ENCODE measurements around the gene MSX1.

Gene MSX1

DNA sequence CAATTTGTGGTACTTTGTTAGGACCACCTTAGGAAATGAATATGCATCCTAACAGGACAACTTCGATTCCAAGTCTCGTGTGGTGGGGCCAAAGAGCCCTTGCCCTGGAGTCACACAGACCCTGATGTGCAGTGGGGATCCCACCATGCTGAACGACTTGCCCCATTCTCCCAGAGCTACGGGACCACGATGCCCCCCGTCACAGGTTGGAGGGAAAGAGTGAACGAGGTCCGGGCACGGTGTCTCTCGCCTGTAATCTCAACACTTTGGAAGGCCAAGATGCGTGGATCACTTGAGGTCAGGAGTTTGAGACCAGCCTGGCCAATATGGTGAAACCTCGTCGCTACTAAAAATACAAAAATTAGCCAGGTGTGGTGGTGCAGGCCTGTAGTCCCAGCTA, 14.4 kb upstream of the MSX1 start:
- Mint-ChIP-seq H3K9me3 (no peaks in the 10 kb centered on the region), H3K27ac (ENCODE audit: low read depth) (no peak overlapping the region), H3K4me1 (peaks cover 9% of the 10 kb centered on the region), H3K36me3 (ENCODE audit: insufficient read depth) (peaks cover 2% of the 10 kb centered on the region), H3K27me3 (peaks cover 62% of the 10 kb centered on the region), H3K4me3 (no peak overlapping the region)
- DNase-seq (ENCODE audit: low spot score in 2 of 2) (no peak), ATAC-seq (replicated peaks; ENCODE audit: extremely low read depth, poor library complexity, severe bottlenecking) (no peak)

DNA sequence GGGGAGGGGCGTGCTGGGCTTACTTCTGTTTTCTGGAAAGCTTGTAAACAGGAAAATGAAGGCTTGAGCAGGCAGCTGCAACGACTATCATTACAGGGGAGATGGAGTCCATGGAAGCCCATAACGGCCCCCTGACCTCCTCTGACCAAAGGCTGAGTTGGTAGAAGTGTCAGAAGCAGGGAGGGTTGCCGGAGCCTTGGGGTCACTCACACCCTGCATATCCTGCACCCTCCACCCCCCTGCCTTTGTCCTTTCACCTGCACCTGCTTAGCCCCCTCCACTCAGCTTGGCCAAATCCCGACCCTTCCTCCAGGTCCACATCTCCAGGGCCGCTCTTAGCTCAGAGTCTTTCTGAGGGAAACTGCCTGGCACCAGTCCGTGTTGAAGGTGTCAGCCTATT, 12.5 kb upstream of the MSX1 start:
- ATAC-seq (replicated peaks; ENCODE audit: extremely low read depth, poor library complexity, severe bottlenecking), result no peak
- H3K27ac Mint-ChIP-seq (ENCODE audit: low read depth), result no peak overlapping the region
- peaks cover 2% of the 10 kb centered on the region for H3K36me3 Mint-ChIP-seq (ENCODE audit: insufficient read depth)
- H3K27me3 Mint-ChIP-seq, result peaks cover 65% of the 10 kb centered on the region
- H3K9me3 Mint-ChIP-seq, result no peaks in the 10 kb centered on the region
- DNase-seq (ENCODE audit: low spot score in 2 of 2), result no peak
- no peak overlapping the region for H3K4me3 Mint-ChIP-seq
- H3K4me1 Mint-ChIP-seq, result peaks cover 9% of the 10 kb centered on the region

DNA sequence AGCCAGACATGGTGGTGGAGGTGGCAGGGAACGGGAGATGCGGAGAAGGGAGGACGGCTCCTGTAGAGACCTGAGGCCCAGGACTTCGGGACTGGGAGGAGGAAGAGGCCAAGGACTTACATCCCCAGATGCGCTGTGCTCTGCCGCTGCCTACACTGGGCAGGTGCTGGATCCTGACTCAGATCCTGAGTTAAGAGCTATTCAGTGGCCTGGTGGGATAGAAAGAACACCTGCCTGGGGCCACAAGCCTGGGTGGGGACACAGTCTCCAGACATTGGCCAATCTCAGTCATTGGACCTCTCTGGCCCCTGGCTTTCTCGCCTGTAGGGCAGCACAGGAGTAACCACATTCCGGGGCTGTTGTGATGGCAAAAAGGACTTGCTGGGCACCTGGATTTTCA, 10.9 kb upstream of the MSX1 start:
- DNase-seq (ENCODE audit: low spot score in 2 of 2), result no peak
- Mint-ChIP-seq H3K4me1 (peaks cover 11% of the 10 kb centered on the region), H3K27ac (ENCODE audit: low read depth) (no peak overlapping the region), H3K4me3 (no peak overlapping the region), H3K36me3 (ENCODE audit: insufficient read depth) (peaks cover 2% of the 10 kb centered on the region), H3K9me3 (no peaks in the 10 kb centered on the region), H3K27me3 (peaks cover 80% of the 10 kb centered on the region)
- no peak for ATAC-seq (replicated peaks; ENCODE audit: extremely low read depth, poor library complexity, severe bottlenecking)

DNA sequence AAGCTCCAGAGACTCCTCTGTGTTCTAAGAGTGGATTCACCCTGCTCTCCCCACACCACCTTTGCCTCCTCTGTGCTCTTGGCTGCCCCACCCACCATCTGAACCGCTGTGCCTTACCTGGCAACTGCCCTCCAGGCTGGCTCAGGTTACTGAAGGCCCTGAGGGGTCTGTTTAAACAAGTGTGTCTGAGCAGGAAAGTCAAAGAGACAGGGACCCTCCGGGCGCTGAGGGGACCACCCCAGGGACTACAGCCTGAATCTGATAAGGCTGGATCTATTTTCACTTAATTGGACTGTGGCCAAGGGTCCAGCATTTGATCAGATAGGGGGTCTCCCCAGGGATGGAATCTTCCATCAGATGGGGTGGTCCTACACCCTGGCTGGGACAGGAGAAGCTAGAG, 10.4 kb upstream of the MSX1 start:
- DNase-seq (ENCODE audit: low spot score in 2 of 2) (no peak), ATAC-seq (replicated peaks; ENCODE audit: extremely low read depth, poor library complexity, severe bottlenecking) (no peak)
- Mint-ChIP-seq H3K4me3 (no peak overlapping the region), H3K27ac (ENCODE audit: low read depth) (no peak overlapping the region), H3K9me3 (no peaks in the 10 kb centered on the region), H3K4me1 (peaks cover 12% of the 10 kb centered on the region), H3K36me3 (ENCODE audit: insufficient read depth) (peaks cover 2% of the 10 kb centered on the region), H3K27me3 (peaks cover 86% of the 10 kb centered on the region)

DNA sequence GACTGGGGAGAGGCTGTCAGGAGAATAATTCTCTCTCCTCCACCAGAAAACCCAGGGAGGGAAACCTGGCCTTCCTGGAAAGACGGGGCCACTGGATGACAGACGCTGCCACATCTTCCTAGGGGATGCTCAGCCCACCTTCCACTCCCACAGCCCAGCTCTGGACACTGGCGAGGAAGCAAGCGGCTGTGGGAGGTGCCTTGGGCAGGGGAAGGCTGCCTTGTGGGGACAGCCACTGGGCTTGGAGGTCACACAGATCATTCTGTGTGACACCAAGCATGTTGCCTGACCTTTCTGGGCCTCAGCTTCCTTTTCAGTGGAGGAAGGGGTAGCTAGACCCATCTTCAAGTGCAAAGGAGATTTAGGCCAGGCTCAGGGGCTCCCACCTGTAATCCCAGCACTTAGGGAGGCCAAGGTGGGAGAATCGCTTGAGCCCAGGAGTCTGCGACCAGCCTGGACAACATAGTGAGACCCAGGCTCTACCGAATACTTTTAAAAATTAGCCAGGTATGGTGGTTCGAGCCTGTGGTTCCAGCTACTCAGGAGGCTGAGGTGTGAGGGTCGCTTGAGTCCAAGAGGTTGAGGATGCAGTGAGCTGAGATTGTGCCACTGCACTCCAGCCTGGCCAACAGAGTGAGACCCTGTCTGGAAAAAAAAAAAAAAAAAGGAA, 9.8 kb upstream of the MSX1 start:
- H3K9me3 Mint-ChIP-seq, result no peaks in the 10 kb centered on the region
- no peak for ATAC-seq (replicated peaks; ENCODE audit: extremely low read depth, poor library complexity, severe bottlenecking)
- peaks cover 12% of the 10 kb centered on the region for H3K4me1 Mint-ChIP-seq
- no peak for DNase-seq (ENCODE audit: low spot score in 2 of 2)
- no peak overlapping the region for H3K27ac Mint-ChIP-seq (ENCODE audit: low read depth)
- no peak overlapping the region for H3K4me3 Mint-ChIP-seq
- H3K27me3 Mint-ChIP-seq, result peaks cover 86% of the 10 kb centered on the region
- peaks cover 2% of the 10 kb centered on the region for H3K36me3 Mint-ChIP-seq (ENCODE audit: insufficient read depth)

DNA sequence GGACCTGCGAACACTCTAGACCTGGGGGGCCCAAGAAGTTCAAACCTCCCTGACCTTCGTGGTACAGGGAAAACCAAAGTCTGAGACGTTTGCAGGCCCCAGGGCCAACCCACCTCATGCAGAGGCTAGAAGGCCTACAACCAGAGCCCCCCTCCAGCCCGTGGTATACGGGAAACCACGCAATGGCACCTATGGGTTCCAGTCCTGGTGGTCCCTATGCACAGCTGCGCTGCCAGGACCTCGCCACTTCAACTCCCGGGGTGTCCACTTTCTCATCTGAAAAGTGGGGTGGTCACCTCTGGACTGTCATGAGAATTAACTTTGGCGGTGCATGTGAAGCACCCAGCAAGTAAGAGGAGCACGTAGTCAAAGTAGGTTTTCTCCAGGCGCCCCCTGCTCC, 8.4 kb upstream of the MSX1 start:
- Mint-ChIP-seq H3K27me3 (peaks cover 88% of the 10 kb centered on the region), H3K4me3 (no peak overlapping the region), H3K4me1 (peaks cover 18% of the 10 kb centered on the region), H3K9me3 (no peaks in the 10 kb centered on the region), H3K27ac (ENCODE audit: low read depth) (no peak overlapping the region), H3K36me3 (ENCODE audit: insufficient read depth) (peaks cover 3% of the 10 kb centered on the region)
- no peak for DNase-seq (ENCODE audit: low spot score in 2 of 2)
- no peak for ATAC-seq (replicated peaks; ENCODE audit: extremely low read depth, poor library complexity, severe bottlenecking)

DNA sequence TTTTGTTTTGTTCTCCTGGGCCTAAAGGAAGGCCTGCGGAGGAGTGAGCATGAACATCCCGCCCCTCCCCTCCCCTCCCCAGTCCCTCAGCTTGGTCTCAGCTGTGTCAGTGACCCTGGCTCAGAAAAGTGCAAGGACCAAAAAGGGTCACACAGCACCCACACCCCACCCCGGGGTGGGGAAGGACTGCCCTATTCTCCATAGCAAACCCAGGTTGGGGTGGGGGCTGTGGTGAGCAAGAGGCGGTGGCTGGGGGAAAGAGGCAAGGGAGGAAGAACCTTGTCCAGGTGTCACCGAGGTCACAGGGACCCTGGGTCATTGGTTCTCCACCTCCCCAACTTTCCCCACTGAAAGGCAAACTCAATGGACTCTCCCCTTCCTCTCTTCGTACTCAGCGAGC, 7.6 kb upstream of the MSX1 start:
- Mint-ChIP-seq H3K27ac (ENCODE audit: low read depth) (no peak overlapping the region), H3K27me3 (peaks cover 88% of the 10 kb centered on the region), H3K4me1 (peaks cover 27% of the 10 kb centered on the region), H3K36me3 (ENCODE audit: insufficient read depth) (peaks cover 5% of the 10 kb centered on the region), H3K4me3 (no peak overlapping the region), H3K9me3 (no peaks in the 10 kb centered on the region)
- DNase-seq (ENCODE audit: low spot score in 2 of 2) (no peak), ATAC-seq (replicated peaks; ENCODE audit: extremely low read depth, poor library complexity, severe bottlenecking) (no peak)

DNA sequence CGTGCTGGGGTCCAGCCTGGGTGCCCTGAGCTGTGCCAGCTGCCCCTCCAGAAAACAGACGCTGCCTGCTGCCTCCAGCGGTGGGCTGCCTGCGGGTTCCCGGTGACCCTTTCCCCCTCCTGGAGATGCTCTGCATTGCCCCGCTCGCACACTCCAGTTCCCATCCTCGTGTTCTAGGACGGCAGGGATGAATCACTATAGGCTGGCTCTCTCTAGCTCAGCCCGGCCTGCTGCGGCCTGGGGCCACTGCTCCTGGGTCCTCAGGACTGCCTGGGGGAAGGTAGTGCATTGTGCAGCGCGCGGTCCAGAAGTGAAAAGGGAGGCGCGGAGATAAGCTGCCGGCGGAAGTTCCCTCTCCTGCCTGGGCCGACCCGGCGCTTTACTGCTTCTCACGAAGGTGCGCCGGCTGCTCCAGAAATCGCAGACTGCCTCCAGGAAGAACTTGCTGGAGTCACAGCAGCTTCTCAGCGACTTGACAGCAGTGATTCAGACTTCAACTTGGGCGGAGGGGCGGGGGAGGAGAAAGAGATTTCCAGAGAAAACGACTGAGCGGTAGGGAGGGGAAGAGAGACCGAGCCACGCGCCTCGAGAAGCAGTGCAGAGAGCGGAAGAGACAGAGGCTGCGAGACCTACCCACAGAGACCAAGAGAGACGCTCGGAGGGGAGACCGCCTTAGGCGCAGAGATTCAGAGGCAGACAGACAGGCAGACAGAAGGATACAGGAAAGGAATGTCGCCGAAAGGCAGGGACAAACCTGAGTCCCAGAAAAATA, 6.7 kb upstream of the MSX1 start:
- peak; percentile 53 for ATAC-seq (replicated peaks; ENCODE audit: extremely low read depth, poor library complexity, severe bottlenecking)
- peaks cover 88% of the 10 kb centered on the region for H3K27me3 Mint-ChIP-seq
- H3K4me3 Mint-ChIP-seq, result peak overlapping the region; percentile 81
- peaks cover 34% of the 10 kb centered on the region for H3K4me1 Mint-ChIP-seq
- peak overlapping the region; percentile 49 for H3K27ac Mint-ChIP-seq (ENCODE audit: low read depth)
- no peaks in the 10 kb centered on the region for H3K9me3 Mint-ChIP-seq
- no peak for DNase-seq (ENCODE audit: low spot score in 2 of 2)
- H3K36me3 Mint-ChIP-seq (ENCODE audit: insufficient read depth), result peaks cover 13% of the 10 kb centered on the region

DNA sequence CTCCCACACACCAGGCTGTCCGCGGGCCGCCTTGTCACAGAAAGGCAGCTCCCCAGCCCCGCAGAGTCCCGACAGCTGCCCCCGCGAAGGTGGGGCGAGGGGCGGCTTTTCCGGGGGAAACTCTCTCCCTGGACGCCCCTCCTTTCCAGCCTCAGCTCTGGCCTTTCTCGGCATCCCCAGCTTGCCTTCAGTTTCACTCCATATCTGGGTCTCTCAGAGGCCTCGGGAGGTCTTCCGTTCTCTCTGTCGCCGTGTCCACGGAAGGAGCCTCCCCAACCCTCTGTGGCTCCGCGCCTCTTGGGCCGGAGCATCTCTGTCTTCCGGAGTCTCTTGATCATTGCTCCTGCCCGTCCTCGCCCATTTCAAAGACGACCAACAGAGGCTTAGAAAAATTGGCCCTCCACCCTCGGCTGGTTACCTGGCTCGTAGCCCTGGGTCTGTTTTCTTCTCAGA, 6.1 kb upstream of the MSX1 start:
- Mint-ChIP-seq H3K27me3 (peaks cover 88% of the 10 kb centered on the region), H3K4me3 (peak overlapping the region; percentile 81), H3K36me3 (ENCODE audit: insufficient read depth) (peaks cover 13% of the 10 kb centered on the region), H3K27ac (ENCODE audit: low read depth) (peak overlapping the region; percentile 49), H3K4me1 (peaks cover 34% of the 10 kb centered on the region), H3K9me3 (no peaks in the 10 kb centered on the region)
- ATAC-seq (replicated peaks; ENCODE audit: extremely low read depth, poor library complexity, severe bottlenecking) (no peak), DNase-seq (ENCODE audit: low spot score in 2 of 2) (no peak)

DNA sequence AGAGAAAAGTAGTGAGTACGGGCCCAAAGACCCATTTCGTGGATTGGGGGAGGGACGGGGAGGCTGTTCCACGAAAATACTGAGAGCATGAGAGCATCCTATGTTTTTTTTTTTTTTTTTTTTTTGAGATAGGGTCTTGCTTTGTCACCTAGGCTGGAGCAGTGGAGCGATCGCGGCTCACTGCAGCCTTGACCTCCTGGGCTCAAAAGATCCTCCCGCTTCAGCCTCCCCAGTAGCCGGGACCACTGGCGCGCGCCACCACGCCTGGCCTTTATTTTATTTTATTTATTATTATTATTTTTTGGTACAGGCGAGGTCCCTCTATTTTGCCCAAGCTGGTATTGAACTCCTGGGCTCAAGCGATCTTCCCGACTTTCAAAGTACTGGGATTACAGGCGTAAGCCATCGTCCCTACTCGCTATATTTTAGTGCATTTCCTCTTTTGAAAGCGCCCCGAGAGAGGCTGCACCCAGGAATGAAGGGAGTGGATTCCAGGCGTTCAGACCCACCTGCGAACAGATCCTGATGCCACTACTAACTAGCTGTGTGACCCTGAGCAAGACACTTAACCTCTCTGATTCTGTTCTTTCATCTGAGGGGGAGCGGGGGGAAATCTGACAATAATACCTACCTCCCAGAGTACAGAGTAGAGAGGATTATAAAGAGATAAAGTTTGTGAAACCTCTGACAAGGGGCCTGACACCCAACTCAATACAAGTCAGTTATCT, 5.4 kb upstream of the MSX1 start:
- H3K36me3 Mint-ChIP-seq (ENCODE audit: insufficient read depth), result peaks cover 15% of the 10 kb centered on the region
- H3K4me1 Mint-ChIP-seq, result peaks cover 37% of the 10 kb centered on the region
- DNase-seq (ENCODE audit: low spot score in 2 of 2) (no peak), ATAC-seq (replicated peaks; ENCODE audit: extremely low read depth, poor library complexity, severe bottlenecking) (no peak)
- peak overlapping the region; percentile 49 for H3K27ac Mint-ChIP-seq (ENCODE audit: low read depth)
- H3K4me3 Mint-ChIP-seq, result peak overlapping the region; percentile 81
- H3K27me3 Mint-ChIP-seq, result peaks cover 88% of the 10 kb centered on the region
- no peaks in the 10 kb centered on the region for H3K9me3 Mint-ChIP-seq

DNA sequence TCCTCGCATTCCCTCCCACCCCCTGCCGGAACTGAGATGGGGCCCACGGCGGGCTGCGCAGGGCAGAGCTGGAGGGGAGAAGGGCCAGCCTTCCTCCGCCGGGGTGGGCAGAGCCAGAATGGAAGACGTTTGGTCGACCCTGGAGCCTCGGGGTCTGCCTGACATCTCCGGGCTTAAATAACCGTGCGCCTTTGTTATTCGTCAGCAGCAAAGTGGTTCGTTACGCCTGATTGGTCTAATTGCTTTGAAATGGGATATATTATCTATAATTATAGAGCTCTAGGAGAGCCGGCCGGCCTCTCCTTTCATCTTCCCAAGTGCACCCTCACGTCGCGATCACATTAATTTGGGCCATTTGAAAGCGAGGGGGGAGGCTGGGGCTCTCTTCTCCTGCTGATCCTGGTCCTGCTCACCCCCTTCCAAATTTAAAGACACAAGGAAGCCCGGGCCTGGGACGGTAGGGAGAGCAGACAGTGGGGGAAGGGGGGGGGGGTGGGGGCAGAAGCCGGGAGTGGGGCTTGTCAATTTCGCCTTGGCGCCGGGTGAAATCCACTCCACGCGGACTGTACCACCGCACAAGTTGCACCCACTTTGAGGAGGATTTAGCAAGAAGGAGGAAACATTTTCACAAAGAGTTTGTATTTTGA, 4.7 kb upstream of the MSX1 start:
- ATAC-seq (replicated peaks; ENCODE audit: extremely low read depth, poor library complexity, severe bottlenecking), result no peak
- Mint-ChIP-seq H3K4me1 (peaks cover 40% of the 10 kb centered on the region), H3K27me3 (peaks cover 89% of the 10 kb centered on the region), H3K9me3 (no peaks in the 10 kb centered on the region), H3K4me3 (no peak overlapping the region), H3K27ac (ENCODE audit: low read depth) (no peak overlapping the region), H3K36me3 (ENCODE audit: insufficient read depth) (peaks cover 15% of the 10 kb centered on the region)
- no peak for DNase-seq (ENCODE audit: low spot score in 2 of 2)

DNA sequence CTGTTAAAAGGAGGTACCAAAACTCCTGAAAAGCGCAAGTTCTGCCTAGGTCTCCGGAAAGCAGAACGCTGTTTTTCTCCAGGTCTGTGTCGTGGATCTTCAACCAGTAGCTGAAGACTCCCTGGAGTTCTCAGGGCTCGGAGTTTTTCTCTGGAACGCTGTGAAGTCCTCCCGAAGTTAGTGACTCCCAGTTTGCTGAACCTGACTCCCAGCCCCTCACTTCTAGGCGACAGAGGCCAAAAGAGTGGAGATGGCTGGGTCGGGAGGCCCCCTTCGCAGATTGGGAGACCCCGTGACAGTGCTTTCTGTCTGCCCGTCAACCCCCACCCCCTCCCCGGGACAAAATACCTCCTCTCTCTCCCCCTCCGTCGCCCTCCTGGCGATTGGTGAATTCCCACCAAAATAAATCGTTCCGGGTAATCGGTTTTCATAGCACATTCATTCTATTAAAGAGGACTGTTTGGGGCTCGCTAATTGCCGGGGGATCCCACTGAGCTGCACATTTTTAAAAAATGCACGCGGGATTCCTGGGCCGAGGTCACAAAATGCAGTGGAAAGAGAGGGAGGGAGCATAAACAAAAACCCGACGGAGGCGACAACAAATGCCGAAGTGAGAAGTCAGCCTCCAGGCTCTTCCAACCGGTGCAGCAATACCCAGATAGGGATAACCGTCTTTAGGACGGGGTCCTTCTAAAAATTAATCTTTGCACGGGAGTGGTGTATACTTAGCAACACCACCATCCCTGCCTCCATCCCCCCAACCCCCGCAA, 4.0 kb upstream of the MSX1 start:
- Mint-ChIP-seq H3K9me3 (no peaks in the 10 kb centered on the region), H3K4me1 (peaks cover 42% of the 10 kb centered on the region), H3K4me3 (peak overlapping the region; percentile 56), H3K27ac (ENCODE audit: low read depth) (peak overlapping the region; percentile 20), H3K27me3 (peaks cover 90% of the 10 kb centered on the region), H3K36me3 (ENCODE audit: insufficient read depth) (peaks cover 15% of the 10 kb centered on the region)
- no peak for DNase-seq (ENCODE audit: low spot score in 2 of 2)
- ATAC-seq (replicated peaks; ENCODE audit: extremely low read depth, poor library complexity, severe bottlenecking), result no peak

Data from central memory CD8-positive, alpha-beta T cell (primary cell).